RPMI7951 (cell line): Measurements from ENCODE around the gene SAMMSON. TPM values are rescaled to one million over a fixed set of nuclear protein-coding genes. Genes with fewer than 3 reads are reported as not detected.

Experiments
- DNase-seq: peaks from one replicate; pipeline ENCODE4 v3.0.0-alpha.2; 2012; ENCODE audit warnings: low read depth
- total RNA-seq: library from RNA; depleted of rRNA; stranded (reverse); fragments of >200 nt; shearing (Covaris generic); gene quantifications from 2 replicates; pipeline ENCODE4 v1.2.3, GENCODE V29; 2014; rRNA removed

Gene SAMMSON
- total RNA-seq: 0.48 and 0.78 TPM in 2 replicates

DNA sequence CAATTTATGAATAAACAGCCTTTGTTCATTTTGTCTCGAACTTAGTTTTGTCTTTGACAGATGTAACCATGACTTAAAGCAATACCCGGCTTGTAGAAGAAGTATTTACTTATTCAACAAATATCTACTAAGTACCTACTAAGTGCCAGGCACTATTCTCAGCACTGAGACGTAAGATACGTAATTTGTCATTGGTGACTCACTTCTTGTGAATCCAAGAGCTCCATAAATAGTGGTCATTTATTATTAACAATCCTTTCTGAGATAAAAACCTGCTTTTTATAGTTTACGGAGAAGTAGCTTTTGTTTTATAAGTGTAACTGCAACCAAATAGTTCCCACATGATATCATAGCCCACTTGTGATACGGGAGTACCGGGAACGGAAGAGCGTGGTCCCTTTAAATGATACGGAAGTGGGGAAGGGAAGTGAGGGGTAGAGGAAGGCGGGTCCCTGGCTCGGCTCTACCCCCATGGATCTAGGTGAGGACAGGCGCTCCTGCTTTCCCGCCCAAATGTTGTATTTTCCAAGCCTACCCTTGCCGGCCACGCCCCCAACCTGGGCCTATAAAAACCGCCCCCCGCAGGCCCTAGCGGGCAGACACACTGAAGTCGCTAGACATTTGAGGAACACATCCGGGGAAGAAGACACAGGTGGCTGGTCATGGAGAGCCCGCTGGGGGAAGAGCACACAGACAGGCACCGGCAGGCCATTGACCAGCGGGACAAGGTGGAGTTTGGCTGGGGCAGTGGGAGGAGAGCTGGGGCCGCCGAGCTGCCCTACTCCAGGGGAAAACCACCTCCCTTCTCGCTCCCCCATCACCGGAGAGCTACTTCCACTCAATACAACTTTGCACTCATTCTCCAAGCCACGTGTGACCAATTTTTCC is at the start of gene SAMMSON:
Gene SAMMSON (plus strand): TSS at position 594 of the 888 bp plus-strand sequence.
- DNase-seq: peak; percentile 96

DNA sequence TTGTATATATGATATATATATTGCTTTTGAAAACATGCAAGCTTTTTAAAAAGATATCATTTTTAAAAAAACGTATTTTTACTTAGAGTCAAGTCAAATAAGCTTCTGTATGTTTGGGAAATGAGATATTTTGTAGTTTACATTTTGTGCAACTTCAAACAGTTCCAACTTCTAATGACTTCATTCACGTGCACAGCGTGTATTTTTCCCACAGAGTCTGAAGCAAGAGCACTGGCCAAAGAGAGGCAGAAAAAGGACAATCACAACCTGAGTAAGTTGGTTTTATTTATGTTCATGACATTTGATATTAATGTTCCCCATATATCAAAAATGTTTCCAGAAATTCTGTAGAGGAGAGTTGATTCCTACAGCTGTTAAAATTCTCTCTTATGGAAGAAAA is 47.9 kb upstream of the SAMMSON start:
- DNase-seq: no peak

DNA sequence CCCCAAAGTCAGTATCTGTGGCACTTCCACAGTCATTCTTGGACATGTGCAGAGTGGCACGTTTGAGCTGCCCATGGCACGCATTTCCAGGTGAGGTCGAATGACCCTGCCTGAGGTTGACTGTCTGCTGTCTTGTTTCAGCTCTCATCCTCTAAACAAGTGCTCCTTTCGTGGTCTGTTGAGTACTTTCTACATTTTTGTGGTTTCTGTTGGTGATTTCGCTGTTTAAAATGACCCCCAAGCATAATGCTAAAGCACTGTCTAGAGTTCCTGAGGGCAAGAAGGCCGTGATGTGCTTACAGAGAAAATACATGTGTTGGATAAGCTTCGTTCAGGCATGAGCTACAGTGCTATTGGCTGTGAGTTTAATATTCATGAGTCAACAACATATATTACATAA is 40.0 kb upstream of the SAMMSON start:
- DNase-seq: peak; percentile 11

DNA sequence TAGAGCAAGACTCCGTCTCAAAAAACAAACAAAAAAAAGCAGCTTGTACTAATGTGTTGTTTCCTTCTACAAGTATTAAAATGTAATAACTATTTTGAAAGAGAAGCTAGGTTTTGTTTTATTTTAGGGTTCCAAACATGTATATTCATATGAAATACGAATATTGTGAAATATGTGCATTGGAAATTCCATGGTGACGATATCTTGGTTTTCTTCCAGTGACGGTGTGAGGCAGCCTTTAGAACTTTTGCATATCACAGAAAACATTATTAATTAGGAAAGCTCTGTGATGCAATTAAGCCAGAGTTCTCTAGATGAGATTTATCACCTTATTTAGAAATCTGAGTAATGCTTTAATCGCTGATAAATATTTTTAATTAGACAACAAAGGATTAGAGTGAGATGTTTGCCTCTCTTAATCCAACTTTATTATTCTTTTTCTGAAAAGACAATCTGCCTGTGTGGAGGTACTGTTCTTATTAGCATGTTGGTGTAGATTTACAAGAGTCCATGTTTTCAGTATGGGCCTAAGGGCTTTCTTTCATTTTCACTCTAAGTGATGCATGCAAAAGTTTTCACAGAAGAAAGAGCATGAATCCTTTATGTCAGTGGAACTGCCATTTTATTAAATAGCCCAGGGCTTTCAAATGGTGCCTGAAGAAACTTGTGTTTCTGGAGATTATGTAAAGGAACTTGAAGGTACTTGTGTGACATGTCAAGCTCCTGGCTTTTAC is 37.7 kb upstream of the SAMMSON start:
- DNase-seq: peak; percentile 9

DNA sequence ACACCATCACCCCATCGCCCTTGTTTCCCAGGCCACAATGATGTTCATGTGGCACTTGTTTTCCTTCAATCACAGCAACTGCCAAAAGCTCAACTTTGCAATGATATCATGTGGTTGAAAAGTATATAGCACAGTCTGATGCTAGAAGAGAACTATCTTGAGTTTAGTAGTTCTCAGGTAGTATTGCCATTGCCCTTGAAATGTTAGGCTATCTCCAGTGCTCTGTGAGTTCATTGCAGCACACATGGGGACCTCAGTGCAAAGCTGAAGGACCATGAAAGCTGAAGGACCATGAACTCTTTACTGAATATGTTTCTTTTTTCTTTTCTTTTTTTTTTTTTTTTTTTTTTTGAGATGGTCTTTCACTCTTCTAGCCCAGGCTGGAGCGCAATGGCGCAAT is 35.9 kb upstream of the SAMMSON start:
- no peak for DNase-seq

DNA sequence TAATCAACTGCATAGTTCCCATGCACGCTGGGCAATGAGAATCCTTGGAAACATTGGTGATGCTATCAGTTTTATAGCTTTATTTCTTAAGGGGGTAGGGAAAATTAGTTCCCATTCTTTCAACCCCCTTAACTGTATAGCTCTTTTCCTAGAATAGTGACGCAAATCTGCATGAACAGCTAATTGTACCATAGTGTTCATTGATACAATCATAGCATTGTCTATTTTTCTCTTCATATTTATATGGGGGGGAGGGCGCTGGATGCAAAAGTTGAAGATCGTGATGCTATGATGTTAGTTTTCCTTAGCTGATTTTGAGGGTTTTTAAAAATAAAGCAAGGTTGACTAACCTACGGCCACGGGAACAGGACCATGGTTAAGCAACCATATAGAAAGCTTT is 32.4 kb upstream of the SAMMSON start:
- no peak for DNase-seq

DNA sequence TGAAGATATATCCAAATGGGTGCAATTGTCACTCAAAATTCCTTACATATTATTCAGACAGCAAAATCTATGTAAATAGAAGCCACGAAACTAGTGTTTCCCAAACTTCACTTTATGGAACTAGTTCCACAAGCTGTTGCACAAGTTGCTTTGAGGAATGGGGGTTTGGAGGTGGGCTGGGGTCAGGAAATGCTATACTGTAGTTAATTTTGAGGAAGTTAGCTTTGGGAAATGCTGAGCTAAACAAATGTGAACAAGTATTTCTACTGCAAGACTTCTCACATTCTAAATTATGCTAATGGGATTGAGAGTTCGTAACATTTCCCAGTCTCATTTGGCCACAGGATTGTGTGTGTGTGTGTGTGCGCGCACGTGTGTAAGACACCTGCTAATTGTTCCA is 28.7 kb upstream of the SAMMSON start:
- DNase-seq: no peak

DNA sequence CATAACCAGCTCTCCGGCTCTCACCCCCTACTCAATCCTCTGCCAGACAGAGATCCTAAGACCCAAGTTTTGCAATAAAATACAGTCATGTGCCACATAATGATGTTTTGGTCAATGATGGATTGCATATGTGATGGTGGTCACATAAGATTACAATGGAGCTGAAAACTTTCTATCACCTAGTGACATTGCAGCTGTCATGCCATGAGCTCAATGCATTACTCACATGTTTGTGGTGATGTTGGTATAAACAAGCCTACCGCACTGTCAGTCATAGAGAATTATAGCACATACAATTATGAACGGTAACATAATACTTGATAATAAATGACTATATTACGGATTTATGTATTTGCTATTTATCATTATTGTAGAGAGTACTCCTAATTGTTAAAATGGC is 26.9 kb upstream of the SAMMSON start:
- DNase-seq: no peak

DNA sequence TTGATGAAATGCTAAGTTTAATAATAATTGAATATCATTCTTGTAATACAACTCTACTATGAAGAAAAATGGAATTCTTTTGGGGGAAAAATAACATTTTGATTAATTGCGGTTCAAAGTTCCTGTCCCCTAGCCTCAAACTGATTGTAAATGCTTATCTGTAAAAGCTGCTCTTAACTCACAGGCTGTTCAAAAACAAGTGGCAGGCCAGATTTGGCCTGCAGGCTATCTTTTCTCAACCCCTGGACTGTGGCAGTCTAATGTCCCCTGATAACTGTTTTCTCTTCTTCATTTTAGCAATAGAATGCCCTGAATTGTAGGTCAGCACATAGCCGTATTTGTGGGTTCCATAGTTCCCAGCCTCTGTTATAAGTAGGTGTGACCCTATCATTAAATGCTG is 23.5 kb upstream of the SAMMSON start:
- DNase-seq: no peak

DNA sequence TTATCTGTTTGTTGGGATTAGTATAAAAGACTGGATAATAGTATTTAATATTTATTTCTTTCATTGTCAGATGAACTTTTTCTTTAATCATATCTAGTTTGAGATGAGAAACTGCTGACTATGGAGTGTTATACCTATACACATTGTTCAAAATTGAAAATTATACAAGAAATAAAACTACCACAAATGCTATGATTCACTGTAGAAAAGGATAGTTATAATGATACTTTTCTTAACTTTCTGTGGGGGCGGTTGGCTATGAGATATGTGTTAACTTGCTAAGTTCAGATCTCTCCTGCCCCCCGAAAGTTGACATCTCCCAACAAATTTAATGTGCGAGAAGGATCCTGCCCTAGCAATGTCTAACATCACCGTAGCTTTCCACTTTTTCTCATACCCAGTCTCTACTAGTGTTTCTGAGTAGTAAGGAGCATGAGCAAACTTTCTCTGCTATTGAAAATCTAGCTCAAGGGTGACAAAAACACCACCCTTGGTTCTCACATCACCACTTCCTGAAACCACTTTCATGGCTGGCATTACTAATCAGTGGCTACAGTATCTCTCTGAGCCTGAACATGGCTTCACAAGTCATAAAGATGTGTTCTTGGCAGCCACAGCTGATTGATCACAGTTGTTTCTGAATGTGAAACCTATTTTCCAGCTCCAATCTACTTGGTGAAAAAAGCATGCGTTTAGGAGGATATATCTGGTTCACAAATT is 15.8 kb upstream of the SAMMSON start:
- no peak for DNase-seq

DNA sequence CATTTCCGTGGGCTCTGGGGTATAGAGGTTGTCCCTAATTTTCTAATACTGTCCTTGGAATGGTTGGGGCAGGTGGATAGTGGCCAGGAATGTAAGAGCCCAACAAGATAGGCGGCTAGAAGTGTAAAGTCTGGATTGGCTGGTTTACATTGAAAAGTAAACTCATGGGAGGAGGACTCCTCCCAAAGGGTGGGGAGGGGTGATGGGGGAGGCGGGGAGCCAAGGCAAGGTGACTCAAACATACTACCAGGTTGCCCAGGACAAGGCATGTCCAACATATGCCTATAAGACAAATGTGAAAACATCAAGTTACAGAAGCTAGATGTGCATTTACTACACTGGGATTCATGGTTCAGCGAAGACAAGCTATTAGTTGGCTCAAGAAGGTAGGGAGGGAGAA is 14.3 kb upstream of the SAMMSON start:
- no peak for DNase-seq

DNA sequence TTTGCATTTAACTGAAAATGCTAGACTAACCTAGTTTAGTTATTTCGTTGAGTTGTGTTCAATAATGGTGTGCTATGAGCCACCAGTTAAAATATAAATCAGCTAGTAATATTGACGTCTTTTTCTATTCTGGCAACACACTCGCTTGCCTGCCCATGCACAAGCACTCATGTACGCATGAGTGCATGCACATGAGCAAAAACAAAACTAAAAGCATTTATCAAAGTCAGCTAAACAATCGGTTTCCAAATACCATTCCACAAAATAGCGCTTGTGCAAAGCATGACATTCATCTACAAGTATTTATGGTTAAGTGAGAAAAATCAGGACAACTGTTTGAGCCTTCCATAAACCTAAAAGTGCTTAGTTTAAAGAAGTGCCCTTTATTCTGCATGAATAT is 13.1 kb upstream of the SAMMSON start:
- no peak for DNase-seq

DNA sequence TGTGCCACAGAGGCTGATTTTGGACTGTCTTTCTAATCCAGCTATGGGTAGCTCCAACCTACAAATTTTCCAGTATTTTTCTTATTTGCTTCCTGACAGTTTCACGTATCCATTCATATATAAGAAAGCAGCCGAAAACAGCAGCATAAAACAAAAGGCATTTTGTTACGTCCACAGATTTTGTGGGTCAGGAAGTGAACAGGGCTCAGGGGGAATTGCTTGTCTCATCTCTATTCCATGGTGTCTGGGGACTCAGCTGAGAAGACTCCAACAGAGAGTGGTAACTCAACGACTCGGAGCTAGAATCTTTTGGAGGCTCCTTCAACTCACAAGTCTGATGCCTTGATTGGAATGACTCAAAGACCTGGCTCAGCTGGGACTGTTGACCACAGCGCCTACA is 11.7 kb upstream of the SAMMSON start:
- DNase-seq: no peak

DNA sequence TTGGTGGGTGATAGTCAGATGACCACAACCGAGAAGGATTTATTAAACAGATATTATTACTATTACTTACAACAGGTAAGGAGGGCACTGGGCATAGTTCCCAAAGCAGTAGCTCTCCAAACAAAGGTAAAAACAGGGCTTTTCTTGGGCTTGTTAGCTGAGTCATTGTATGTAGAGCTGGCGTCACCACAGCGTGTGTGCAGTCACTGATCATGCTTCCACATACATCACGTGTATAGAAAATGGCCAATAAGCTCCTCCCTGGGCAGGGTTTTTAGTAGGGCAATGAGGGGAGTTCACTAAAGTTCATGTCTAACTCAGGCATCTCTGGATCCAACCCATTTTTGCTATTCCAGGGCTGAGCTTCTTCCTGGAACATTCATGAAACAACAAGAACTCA is 5.8 kb upstream of the SAMMSON start:
- DNase-seq: no peak

DNA sequence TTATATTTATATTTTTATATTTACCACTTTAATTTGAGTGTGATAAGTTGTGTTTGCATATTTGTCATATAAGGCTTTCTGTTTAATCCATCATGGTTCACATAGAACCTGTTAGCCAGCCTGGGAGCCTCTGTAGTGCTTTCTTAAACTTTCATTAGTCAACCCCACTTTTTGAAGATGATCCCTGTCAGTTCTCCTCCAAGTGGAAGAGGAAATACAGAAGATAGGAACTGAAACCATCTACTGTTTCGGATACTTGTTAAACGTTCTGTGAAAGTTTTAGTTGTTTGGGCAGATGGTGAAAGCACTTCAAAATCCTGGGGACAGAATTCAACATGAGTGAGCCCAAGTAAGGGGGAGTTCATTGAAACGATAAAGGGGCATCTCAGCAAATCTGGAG is 4.6 kb upstream of the SAMMSON start:
- no peak for DNase-seq

DNA sequence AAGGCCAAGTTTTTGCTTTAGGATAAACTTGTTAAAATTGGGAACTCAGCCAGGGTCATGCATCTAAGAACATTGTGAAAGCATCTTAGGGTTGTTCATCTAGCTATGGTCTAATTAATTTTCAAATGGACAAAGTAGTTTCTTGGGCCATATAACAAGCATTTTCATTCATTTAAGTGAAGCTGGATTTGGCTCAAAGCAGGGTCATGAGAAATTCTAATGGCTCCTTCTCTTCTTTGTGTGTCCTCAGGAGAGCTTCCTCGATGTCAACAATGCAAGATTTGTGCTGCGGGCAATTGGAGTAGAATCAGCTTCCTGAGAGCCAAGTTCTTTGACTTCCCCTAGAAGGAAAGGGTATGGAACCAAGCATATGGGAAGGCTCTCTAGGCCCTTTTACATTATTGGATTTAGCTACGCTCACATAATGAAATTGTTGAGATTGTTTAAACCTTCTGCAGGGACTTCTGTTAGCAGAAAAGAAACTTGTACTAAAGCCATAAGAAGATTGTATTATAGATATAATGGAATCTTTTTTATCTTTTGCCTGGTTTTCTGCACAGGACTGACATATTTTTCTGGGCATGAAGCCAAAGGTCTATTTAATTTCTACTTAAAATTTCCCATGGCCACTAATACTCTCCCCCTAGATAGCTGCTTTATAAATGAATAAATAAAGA is 1.8 kb upstream of the SAMMSON start:
- DNase-seq: peak; percentile 22

DNA sequence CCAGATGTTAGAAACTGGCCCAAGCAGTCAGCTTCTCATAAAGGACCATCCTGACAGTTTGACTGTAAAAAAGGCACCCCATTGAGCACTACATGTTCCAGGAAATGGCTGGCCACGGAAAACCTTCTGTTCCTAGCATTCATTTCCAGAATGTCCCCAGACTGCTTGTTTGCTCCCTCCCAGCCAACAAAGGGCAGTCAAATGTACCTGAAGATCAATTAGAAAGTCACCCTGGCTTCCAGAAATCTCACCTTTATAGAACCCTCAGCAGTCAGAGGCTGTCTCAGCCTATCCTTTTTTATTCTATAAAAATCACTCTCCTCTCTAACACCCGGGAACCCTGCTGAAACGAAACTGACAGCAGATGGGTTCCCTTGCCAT is 784 bp upstream of the SAMMSON start:
- DNase-seq: peak; percentile 13

DNA sequence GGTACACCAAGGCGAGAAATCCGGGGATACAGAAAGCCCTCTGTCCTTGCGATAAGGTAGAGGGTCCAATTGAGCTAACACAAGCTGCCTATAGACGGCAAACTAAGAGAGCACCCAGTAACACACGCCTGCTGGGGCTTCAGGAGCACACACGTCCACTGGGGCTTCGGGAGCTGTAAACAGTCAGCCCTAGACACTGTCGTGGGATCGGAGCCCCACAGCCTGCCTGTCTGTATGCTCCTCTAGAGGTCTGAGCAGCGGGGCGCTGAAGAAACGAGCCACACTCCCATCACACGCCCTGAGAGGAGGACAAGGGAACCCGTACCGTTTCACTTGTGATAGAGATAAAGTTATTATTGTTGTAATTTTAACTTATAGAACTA is 486 bp downstream of the SAMMSON start:
- DNase-seq: peak; percentile 61

DNA sequence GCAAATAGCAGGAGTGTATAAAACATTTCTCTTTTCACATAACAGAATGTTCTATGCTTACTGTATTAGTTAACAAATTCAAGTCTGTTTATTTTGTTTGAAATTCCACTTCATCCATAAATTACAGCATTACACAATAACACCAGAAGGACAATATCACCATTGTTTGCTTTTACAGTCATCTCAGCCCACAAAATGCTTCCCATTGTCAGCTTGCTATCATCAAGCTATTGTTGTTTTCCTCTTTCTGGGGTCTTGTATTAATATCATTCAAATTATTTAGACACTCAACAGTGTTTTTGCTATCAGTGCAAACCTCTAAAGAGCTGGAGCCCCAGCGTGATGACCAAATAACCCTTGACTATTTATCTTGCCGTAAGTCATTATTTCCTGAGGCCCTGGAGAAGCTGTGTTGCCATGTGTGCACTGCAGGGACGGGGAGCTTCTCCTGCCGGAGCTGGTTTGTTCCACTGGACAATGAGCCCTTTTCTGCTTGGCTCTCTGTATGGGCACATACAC is 1.1 kb downstream of the SAMMSON start:
- peak; percentile 46 for DNase-seq

DNA sequence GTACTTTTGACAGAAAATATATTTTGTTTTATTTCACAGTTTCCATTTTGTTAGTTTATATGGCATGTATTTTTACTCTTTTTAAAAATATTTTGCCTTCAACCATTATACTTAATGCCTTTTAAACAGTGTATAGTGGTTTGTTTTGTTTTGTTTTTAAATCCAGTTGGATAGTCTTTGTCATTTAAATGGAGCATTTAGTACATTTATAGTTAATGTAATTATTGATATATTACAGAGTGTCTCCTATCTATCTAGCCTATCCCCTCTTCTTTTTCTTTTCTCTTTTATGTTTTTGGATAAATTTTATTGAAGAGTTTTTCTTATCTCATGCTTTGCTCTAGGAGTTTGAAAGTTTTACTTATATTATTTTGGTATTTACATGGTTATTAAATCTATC is 3.6 kb downstream of the SAMMSON start:
- no peak for DNase-seq

DNA sequence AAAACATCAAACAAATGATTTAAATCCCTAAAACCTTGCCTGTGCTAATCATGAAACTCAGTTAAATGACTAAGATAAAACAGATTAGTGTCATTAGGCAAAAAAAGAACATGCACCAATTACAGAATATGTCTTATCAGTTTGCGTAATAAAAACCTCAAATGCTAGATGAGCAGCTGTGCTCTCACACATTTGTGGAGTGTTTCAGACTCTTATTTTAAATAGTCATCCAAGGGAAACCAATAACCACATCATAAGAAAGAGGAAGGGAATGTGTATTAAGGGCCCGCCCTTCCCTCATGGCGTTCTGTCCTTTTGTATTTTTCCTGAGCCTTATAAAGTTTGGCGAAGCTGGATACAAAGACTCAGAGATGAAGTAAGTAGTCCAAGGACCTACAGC is 6.6 kb downstream of the SAMMSON start:
- no peak for DNase-seq

DNA sequence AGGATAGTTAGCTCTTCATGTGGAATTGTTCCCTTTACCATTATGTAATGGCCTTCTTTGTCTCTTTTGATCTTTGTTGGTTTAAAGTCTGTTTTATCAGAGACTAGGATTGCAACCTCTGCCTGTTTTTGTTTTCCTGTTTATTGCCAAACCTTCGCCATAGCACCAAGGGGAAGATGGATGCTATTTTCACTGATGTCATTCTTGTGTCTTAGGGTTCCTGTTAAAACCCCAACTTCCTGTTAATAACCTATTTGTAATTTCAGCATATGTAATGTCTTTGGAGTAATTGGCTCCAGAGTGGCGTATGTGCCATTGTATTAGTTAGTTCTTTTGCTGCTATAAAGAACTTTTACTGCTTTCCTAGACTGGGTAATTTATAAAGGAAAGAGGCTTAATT is 10.8 kb downstream of the SAMMSON start:
- no peak for DNase-seq
